Fibroblast of peridontal ligament (primary cell): Measurements from ENCODE around the gene BRD3OS.
"Not testable (repeated sequence)": the region's sequence is repeated elsewhere in the genome, so short reads cannot be mapped to it uniquely, and the experiment has no call there.

Experiments used
- DNase-seq: peaks from one replicate; pipeline ENCODE4 v3.0.0-alpha.2; 2010; ENCODE audit errors: extremely low read depth

The BRD3OS gene

DNA sequence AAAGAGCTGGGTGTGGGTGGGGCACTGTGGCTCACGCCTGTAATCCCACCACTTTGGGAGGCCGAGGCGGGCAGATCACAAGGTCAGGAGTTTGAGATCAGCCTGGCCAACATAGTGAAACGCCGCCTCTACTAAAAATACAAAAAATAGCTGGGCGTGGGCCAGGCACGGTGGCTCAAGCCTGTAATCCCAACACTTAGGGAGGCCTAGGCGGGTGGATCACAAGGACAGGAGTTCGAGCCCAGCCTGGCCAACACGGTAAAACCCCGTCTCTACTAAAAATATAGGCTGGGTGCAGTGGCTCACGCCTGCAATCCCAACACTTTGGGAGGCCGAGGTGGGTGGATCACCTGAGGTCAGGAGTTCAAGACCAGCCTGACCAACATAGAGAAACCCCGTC, 36.5 kb upstream of the BRD3OS start:
- DNase-seq, result not testable (repeated sequence)

DNA sequence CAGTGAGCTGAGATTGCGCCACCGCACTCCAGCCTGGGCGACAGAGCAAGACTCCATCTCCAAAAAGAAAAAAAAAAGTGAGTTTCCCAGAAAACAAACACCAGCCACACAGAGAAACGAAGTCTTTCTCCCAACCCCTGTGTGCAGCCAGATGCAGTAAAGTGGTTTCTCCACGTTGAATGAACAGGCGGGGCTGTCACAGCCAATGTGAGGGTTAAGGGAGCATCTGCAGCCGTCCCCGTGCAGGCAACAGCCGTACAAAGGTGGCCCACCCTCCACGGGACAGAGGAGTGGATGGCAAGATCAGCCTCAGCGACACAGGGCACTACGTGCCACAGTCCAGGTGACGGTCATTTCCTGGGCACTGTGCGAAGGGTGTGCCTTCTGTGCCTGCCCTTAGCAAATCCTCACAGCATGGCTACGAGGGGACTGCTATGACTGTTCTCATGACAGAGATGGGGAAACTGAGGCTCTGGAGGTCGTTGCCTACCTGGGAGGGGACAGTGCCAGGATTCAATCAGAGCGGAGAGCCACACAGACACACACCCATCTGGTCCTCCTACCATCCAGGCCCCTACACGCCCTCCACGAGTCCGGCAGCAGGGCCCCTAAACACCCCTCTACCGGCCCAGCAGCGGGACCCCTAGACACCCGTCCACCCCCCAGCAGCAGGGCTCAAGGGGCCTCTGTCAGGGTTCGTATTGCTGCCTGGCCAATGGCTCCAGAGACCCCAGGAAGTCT, 35.5 kb upstream of the BRD3OS start:
- no peak for DNase-seq

DNA sequence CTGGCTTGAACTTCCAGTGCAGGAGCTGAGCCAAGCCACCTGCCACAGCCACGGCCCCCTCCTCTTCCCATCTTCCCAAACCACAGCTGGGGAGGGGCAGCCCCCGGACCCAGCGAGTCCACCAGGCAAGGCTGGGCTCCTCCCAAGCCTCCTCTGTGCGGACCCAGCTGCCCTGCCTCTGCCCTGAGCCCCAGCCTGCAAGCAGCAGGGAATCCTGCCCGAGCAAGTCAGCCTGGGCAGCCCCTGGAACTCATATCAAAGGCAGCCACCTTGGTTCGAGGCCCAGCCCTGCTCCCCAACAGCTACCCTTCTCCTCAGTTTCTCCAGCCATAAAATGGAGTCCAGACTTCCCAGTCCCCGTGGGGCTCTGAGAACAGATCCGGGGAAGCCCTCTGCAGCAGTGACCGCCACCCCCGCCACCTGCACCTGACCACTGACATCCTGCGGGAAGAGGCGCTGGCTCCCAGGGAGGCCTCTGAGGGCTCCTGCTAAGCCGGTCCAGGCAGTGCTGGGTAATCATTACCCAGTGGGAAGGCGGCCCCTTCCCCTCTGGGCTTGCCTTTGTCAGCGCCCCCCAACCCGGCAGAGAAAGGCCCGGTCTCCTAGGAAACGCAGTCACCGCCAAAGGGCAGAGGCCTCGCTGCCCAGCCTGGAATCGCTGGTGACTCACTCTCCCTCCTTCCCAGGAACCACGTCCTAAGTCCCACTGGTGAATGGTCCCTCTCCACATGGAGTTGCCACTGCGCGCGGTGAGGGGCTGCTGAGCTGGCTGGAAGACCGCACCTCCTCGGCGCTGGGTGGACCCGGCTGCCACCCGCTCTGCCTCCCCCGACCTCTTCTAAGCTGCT, 34.7 kb upstream of the BRD3OS start:
- peak; percentile 70 for DNase-seq

DNA sequence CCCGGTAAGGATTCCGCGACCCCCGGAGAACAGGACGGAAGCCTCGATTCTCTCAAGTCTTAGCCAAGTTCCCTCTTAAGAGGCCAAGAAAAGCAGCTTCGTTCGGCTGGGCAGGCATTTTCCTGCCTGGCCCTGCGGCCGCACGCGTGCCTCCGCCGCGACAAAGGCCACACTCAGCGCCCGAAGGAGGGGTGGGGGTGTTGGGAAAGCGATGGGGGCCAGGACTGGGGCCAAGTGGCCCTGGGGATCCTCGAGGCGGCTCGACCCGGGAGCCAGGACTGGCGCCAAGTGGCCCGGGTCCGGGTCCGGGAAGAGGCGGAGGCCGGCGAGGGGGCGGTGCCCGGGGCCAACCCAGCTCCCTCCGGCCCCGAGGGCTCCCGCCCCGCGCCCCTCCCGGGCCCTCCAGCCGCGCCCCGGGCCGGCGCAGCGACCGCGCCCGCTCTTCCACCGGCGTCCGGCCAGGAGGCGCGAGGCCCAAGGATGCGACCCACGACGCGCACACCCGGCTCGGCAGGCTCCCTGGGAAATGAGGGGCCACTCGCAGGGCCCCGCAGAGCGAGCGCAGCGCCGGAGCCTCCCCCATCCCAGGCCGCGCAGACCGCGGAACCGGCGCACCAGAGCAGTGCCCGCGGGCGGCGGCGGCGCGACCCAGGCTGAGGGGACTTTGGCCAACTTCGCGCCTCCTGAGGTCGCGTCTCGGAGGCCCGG, 33.9 kb upstream of the BRD3OS start:
- DNase-seq, result no peak

DNA sequence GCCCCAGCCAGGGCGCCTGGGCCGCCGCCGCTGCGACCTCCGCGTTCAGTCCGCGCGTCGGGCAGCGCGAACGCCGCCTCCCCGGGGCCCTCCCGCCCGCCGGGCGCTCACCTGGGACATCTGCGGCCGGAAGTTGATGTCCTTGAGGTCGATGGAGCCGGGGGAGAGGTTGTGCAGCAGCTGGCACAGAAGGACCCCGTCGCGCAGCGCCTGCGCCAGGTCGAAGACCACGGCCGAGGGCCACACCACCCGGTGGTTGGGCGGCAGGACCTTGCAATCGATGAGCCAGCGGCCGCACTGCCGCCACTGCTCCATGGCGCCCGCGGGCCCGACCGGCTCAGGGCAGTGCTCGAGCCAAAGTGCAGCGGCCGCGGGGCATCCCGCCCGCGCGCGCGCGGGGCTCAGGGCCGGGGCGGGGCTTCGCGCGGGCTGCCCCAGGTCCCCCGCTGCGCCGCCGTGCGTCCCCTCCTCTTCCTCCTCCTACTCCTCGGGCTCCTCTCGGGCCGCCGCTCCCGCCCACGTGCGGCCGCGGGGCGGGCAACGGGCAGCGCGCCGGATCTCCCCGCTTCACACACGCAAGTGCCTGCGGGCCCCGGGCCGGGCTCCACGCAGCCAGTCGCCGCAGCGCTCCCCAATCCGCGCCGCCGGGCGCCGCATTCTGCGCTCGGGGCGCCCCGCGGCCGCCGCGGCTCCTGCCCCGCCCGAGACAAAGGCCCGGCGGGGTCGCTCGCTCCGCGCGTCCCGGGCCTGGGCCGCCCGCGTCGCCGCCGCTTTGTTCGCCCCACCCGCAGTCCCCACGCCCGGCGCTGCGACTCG, 33.1 kb upstream of the BRD3OS start, which contains the start of gene VAV2:
Gene VAV2, minus strand, starts transcription at position 361 of the 816 bp plus-strand sequence. Its CDS starts 46 bp downstream, at position 315.
- DNase-seq, result peak; percentile 45

DNA sequence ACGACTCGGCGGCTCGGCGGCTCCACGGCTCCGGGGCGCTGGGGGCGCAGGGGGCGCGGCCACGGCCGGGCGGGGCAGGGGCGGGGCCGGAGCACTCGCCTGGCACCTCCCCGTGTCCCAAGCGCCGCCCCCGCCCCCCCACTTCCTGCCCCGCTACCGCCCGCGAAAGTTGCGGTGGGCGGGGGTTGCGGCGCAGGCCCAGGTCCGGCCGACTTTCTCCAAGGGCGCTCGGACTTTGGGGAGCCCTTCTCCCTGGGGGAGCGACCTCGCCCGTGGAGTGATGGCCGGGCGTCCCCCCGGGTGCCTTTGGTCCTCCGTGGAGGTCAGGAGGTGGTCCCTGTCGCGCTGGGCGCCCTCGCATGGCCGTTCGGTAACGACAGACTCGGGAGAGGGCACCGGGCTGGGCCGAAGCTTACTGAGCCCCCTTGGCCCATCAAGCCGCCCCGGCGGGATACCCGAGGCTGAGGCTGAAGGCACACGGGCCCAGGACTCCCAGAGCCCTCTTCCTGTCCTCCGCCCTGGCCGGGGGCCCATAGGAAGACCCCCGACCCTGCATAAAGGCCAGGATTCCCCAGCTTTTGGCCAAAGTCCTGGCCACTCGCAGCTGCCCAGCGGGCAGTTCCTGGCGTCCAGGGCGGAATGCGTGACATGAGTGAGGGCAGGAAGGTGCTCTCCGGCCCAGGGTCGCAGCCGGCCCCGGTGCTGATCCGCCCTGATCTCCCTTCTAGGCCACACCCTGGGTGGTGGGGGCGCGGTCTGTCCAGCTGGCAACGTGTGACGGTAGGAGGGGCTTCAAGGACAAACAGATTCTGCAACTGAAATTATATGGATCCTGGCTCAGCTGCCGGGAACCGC, 32.3 kb upstream of the BRD3OS start:
- peak; percentile 88 for DNase-seq

DNA sequence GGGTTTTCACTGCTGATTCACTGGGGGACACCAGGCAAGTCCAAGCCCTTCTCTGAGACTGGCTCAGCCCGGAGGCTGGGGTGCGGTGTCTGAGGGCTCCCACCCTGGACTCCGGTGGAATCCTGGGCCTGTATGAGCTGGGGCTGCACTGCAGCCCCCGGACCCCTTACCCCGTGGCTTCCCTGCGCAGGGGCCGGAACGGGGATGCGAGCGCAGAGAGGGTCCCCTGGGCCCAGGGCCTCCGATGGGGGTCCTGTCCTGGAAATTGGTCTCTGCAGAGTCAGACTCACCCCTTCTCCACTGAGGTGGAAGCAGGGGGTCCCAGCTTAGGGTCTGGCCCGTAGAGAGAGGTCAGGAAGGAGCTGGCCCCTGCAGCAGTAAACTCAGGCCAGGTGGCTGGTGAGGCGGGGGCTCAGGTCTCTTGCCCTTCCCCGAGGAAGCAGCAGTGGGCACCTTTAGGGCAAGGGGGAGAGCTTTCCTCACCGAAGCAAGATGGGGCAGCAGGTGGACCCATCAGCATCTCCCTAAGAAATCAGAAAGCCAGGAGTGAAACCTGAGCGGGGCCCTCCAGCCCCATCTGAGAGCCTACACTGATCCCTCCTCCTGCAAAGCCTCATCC, 31.5 kb upstream of the BRD3OS start:
- no peak for DNase-seq

DNA sequence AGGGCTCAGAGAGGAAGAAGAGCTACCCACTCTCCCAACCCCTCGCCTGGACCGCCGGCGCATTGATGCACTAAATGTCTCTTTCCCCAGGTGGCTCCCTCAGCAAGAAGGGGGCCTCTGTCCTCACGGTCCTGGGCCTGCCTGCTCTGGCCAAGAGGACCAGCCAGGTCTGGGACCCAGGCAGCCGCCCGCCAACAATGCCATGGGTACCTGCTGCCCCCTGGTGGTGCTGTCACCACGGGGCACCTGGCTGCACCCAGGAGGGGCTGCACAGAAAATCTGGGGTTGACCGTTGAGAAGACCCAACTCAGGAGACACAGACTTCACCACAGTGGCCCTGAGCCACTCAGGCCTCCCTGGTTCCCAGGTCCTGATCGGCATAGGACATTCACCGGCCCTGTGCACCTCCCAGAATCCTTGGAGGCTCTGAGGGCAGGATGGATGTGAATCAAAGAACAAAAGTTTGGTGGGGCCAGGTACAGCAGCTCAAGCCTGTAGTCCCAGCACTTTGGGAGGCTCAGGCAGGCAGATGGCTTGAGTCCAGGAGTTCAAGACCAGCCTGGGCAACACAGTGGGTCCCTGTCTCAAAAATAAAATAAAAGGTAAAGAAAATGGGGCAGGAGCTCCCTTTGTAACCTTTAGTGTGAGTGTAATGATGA, 30.8 kb upstream of the BRD3OS start:
- peak; percentile 54 for DNase-seq

DNA sequence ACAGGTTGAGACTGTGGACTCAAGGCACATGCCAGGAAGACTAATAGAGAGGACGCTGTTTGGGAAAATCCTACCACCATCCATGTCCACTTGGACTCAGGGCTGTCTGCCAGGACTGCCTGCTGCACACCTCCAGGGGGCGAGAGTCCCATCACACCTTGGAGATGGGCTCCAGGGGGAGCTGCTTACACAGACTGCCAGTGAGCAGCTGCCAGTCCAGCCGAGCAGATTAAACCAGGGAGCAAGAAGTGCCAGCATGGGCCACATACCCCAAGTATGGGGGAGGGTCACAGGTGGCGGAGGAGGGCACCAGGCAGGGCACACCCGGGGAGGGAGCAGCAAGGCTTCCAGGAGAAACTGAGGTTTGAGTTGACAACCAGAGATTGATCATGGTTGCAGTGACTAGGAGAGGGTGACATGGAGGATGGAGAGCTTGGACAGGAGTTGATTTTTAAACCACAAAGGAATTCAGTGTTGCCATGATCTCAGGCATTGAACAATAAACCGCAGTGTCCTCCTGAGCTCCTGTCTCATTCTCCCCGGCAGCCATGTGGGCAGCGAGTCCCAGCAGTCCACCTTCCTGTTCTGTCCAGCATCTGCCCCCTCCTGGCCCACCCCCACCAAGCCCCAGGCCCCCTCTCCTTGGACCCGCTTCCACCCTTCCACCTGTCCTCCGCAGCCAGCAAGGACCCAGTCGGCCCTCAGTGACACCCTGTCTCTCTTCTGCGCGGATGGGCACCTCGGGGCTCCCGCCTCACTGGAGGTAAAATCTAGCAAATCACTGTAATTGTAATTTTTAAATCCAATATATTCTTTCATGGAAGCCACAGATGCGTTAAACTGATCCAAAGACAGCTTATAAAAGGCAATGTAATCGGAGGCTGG, 30.0 kb upstream of the BRD3OS start:
- DNase-seq, result peak; percentile 13

DNA sequence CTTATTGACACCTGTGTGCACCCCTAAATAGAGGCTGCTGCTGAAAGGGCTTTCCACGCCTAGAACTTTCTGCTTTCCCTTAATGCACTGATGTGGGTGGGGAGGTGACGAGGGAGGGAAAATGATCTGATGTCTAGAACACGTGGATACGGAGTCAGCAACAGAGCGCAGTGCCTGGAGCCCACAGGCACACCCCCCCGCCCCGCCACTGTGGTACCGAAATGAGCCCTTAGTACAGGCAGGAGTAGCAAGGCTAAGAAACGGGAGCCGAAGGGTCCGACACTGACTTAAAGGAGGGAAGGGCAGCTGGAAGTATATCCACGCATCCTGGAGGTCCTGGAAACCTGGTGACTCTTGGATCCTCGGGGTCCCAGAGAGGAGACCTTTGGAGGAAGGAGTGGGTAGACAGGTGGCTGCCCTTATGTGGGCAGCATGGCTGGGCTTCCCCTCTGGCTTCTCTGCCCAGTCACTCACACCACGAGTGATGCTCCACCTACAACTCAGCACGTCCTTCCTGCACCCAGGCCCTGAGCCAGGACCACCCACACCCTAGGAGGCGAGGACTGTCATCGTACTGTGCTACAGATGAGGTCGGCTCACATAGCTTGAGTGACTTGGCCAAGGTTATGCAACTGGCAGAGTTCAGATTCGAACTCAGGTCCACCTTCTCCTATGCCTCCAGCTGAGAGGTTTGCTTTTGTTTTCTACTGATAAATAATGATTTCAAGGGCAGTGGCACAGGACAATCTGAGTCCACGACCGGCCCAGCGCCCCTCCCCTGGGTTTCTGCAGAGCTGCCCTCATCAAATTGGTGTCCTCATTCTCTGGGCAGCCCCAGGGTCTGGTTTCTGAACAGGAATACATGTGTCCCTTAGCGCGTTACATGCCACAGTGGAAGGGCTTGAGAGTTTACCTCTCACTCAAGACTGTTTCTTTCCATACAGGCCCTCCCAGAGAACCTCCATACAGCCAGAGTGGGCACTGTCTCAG, 28.5 kb upstream of the BRD3OS start:
- DNase-seq, result no peak

DNA sequence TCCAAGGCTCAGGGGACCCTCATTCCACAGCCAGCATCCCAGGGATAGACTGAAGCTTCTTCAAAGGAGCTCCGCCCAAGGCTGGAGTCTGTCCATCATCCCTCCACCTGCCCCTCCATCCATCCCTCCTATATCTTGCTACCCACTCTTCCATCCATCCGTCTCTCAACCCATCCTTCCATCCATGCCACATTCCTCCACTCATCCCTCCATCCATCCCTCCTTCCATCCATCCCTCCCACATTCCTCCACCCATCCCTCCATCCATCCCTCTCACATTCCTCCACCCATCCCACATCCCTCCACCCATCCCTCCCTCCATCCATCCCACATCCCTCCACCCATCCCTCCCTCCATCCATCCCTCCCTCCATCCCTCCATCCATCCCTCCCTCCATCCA, 27.7 kb upstream of the BRD3OS start:
- no peak for DNase-seq

DNA sequence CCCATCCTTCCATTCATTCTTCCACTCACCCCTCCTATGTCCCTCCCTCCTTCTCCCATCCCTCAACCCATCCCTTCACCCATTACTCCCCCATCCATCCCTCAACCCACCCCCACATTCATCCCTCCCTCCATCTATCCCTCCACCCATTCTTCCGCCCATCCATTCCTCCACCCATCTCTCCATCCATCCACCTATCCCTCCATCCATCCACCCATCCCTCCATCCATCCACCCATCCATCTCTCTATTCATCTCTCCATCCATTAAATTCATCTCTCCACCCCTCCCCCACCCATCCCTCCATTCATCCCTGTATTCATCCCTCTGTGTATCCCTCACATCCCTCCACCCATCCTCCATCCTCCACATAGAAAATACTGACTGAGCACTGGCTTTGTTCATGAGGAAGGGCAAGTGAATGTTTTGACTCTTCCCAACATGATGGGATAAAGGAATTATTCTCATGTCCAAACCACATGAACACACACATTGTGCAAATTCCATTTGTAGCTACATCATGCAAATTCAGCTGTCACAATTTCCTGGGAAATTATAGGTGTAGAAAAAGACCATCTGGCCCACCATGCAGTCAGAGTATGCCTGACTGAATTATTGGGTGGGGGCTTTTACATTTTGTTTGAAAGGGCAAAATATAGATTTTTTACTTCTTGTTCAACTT, 26.2 kb upstream of the BRD3OS start:
- DNase-seq, result peak; percentile 29

DNA sequence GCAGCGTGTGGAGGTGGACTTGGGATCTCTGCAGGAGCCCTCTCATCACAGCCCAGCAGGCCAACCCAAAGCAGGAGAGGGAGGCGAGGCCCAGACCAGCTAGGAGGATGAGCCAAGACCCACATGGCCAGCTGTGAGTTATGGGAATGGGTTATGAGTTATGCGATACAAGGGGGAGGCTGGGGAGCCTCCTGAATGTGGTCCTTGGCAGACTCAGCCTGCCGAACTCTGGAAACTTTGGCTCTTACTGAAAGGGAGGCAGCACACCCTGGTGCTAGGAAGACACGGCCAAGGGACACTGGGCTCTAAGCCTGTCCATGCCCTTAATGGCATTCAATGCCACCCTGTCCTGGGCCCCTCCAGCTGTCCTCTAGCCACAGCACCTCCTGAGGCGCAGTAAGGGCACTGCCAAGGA, 25.4 kb upstream of the BRD3OS start:
- no peak for DNase-seq

DNA sequence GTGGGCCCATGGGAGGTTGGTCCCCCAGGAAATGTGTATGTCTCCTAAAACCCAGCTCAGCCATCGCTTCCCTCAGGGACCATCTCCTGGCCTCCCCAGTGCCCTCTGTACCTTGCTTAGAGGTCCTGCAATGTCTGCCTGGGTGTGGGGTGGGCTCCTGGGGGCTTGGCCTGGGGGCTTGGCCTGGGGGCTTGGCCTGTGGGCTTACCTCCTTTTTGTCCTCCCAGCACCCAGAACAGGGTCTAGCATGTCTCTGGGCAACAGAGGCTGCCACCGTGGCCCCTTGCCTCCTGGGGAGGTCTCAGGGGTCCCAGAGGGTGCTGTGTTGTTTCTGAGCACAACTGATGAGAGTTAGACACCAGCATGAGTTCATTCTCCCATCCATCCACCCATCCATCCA, 22.5 kb upstream of the BRD3OS start:
- DNase-seq, result no peak

DNA sequence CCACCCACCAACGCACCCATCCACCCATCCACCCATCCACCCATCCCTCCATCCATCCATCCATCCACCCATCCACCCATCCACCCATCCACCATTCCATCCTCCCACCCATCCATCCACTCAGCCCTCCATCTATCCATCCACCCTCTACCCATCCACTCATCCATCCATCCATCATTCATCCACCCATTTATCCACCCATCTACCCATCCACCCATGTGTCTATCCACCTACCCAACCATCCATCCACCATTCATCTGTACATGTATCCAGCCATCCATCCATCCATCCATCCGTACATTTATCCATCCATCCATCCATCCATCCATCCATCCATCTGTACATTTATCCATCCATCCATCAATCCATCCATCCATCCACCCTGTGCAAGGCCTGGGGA, 22.0 kb upstream of the BRD3OS start:
- no peak for DNase-seq

DNA sequence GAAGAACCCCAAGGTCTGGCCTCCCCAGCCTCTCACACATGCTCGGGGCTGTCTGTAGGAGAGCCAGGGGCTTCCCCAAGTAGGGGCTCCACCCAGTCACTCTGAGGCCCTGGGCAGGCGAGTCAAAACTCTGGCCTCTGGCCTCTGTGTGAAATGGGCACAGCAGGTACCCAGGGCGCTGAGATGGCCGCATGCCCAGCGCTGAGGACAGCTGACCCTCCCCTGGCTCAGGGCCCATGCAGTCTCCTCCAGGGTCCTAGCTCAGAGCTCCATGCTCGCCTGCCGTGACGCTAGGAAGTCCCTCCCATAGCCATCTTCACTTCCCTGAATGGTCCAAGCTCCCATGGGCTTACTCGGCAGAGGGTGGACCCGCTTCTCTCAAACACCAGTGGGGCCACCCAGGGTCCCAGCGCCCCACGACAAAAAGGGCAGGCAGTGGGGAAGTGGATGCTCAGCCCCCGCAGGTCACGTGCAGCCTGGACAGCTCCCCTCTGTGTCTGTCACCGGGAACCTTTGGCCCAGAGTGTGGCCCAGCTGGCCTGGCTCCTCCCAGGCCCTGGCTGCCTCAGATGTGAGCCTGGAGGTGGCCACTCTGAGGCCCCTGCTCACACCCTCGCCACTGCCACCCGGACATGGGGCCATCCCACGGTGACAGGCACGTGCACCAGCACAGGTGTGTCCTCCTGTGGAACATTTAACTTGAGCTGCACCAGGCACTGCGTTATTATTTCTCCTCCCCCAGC, 21.0 kb upstream of the BRD3OS start:
- DNase-seq, result no peak
